Limb (tissue), 2 donors: ENCODE results near the gene USP47.

ENCODE experiments used
- DNase-seq, 2 donors: peaks; one replicate each; pipeline ENCODE4 v3.0.0-alpha.2; 2016; ENCODE audit errors: extremely low spot score in 2 of 2

The USP47 gene

DNA sequence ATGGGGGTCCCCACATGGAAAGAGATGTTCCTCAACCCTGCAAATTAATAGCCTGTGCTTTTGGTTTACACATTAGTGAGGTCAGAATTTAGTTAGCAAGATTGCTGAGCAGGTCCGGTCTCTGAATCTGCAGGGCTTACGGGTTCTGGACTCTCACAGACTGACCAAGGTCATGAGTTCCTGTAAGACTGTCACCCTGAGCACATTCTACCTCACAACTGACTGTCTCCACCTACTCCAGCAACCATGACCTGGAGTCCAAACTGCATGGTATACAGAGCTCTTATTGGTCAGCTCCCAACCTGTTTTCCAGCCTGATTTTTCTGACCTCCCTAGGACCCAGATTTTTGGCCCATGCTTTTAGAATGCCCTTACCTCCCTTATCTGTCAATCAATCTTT is 138.4 kb downstream of the USP47 start:
- no peak for DNase-seq

- DNase-seq: no peak
These were observed 139.1 kb downstream of the USP47 start for GRCh38 chr11:11980841-11981308.

GRCh38 chr11:11981364-11981763 is 139.6 kb downstream of the USP47 start:
- no peak for DNase-seq

GRCh38 chr11:11981840-11982239 is 140.1 kb downstream of the USP47 start:
- DNase-seq: no peak

- no peak for DNase-seq
These were observed 140.7 kb downstream of the USP47 start for GRCh38 chr11:11982461-11982860.

GRCh38 chr11:11982975-11983374 is 141.2 kb downstream of the USP47 start:
- no peak for DNase-seq

DNA sequence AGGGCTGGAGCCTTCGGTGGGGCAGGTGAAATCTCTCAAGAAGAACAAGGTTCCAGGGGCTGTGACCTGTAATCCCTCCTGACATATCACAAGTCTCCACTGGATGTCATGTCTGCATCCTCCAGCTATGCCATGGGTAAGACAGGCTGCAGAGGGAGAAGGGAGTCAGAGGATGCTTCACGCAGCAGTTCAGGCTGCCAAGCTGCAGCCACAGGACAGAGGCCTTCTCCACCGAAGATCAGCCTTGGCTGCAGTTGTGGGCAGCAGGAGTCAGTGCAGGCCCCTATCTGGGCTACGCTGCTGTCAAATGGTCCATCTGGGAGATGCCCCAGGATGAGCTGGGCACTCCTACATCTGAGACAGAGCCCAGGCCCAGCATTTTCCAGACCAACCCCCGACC is 141.7 kb downstream of the USP47 start:
- DNase-seq: no peak

DNA sequence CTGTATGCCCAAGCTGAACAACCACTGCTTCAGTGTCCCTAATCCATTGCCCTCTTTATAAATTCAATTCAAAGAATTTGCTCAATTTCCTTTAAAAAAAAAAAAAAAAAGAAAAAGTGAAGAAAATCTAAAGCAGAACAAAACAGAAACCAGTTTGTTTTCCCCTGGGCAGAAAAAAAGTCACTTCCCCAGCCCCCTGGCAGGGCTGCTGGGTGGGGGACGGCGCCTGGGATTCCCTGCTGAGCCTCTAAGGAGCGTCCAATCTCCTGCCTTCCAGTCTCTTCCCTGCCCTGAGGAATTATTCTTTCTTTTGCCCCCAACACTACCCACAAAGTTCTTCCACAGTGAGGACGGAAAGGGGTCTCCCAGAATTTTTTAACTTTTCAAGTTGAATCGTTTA is 142.8 kb downstream of the USP47 start:
- no peak for DNase-seq

DNA sequence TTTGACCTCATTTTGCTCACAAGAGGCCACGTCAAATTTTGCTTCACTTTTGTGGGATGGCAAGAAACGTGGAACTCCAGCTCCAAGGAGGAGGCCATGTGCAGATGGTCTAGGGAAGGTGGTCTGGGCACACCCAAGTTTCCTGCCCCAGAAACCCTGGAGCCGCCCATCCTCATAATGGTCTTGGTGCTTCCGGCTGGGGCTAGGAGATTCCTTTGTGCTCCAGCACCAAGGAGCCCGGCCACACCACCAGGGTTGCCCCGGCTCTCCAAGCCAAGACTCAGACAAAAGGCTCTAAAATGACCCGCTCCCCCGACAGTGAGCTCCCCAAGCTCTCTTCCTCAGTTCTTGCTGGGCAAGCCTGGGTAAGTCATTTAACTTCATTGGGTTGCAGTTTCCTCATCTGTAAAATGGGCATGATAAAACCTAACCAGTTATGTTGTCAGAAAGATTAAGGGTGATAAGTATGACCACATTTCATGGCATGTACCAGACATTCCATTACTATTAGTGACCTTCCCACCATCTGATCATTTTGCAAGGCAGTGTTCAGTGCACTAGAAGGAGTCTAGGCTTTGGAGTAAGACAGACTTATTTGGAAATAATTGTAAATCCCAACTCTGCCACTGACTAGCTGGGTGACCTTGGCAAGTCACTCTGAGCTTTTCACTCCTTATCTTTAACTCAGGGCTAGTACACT is 143.4 kb downstream of the USP47 start:
- DNase-seq: no peak

DNA sequence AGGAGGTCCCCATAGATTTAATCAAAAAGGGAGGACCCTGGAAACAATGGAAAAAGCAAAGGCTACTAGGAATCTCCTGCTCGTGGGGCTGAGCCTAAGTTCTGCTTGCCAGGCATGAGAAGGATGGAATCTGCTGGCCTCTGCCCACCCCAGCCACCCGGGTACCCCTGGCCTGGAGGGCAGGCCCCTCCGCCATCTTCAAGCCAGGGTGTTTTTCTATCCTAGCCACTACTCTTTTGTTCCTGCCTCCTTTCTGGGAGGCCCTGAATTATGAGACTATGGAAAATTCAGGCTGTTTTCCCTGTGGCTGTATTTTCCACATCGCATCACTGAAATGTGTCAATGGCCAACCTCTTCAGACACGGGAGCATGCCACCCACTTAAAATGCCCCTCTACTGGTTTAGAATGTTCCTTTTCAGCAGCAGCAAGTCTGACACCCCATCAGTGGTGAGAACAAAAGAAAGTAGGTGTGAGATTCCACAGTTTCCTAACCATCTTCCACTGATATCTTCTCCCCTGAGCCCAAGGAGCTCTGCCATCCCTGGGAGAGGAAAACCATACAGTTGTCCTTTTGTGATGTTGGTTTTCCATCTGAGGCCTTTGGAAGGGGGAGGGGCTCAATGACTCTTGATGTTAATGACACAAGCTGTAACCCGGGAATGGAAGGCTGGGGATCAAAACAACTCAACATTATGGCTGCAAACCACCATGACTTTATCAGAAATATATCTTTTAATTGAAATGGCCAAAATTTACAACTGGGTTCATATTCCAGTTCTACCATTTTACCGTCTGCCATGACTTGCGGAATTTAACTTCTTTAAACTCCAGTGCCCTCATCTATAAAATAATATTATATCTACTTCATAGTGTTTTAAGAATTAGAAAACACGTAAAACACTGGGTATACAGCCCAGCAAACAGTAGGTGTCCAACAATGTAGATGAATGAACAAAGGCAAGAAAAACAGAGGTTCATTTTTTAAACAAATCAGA is 144.5 kb downstream of the USP47 start:
- no peak for DNase-seq

GRCh38 chr11:11987503-11988022 is 145.8 kb downstream of the USP47 start:
- DNase-seq: no peak

DNA sequence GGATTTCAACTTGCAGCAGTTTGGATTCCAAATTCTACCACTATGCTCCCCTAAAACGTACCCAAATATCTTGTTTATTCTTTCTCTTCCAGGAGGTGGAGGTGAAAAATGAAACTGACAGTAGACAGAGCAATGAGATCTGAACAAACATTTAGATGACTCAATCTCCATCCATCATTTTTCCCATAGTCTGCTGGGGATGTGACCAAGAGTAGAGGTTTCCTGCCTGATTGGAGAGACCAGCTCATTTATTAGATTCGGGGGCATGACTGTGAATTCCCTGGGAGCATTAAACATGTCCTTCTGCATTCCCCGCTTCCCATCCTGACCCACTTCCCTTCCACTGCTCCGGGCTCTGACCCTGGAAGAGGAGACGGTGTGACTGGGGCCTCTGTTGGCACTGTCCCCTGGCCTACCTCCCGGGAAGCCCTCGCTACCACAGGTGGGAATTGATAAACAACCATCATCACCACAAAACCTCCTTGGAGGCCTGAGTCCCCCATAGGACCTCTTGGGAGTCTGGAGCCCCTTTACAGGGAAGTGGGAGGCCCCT is 146.4 kb downstream of the USP47 start:
- no peak for DNase-seq

DNA sequence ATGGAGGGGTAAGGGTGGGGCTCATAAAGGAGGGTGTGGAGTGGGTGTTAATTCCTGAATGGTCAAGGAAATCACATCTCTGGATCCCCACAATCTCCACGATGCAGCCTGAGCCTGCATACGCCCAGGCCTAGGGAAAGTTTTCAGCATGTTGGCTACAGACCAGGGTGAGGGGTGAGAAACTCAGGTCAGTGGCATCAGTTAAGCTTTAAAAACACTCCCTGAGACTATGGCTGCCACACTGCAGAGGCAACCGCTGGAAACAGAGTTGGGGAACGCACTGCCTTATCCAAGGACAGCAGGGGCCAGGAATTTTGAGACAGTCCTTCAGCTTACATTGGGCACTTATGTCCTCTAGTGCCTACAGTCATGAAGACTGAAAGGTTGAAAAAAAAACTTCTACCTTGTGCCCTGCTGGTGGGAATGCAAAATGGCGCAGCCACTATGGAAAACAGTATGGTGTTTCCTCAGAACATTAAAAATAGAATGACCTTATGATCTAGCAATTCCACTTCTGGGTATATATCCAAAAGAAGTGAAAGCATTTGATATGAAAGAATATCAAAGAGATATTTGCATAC is 147.0 kb downstream of the USP47 start:
- no peak for DNase-seq

GRCh38 chr11:11989774-11990744 is 148.3 kb downstream of the USP47 start:
- no peak for DNase-seq

- DNase-seq: no peak
These were observed 150.8 kb downstream of the USP47 start for GRCh38 chr11:11992257-11993212.

GRCh38 chr11:11993839-11994238 is 152.1 kb downstream of the USP47 start:
- no peak for DNase-seq

DNA sequence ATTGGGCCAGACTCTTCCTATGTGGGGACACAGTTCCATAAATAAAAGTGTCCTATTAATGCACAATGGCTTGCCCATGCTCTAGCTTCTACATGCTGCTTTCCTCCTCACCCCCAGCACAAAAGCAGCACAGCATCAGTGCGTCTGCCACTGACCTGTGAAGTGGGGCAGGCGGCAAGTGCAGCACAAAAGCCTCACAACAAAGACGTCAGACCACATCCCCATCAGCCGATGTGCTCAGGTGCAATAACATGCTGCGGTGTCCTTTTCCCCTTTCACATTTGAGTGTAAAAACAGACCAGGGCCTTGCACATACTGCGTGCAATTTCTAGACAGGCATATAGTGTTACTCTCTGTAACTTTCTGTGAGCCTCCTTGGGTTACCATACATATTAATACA is 153.8 kb downstream of the USP47 start:
- no peak for DNase-seq

DNA sequence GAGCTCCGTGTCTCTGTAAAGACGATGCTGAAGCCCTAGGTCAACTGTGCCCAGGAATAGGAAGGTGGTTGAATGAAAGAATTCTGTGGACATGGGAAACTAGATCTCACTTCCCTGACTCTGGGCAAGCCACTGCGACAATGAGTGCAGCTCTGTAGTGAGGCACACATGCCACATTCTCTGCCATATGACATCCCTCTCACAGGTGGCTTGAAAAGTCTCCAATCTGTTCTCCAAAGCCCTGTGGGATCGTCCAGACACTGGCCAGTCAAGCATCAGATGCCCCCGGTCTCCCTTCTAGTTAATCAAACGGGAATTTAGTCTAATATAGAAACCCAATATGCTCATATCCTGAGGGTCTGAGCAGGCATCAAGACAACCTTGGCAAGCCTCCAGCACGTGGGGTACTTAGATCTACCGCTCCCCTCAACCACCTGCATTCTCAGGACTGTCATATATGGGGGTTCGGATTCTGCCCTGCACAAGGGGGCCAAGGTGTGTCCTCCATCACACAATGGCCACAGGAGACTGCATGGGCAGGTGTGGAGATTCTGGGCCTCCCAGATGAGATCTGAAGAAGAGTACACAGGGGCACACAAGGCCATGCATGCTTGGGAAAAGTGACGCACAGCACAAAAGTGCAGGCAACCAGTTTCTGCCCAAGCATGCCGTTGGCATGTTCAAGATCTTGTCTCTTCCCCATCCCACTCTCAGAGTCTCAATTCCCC is 154.7 kb downstream of the USP47 start:
- no peak for DNase-seq

DNA sequence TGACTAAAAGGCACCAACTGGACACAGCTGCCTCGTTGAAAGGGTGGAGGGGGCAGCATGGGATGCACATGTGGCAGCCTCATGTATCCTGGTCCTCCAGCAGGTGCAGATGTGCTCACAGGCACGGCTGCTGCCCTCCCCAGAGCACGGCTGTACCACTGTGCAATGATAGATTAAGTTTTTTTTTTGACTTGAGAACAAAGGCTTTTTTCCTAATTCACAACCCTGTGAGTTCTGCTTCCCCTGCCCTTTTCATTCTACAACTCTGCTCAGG is 155.2 kb downstream of the USP47 start:
- DNase-seq: no peak
